Epithelial cell of proximal tubule (primary cell): ENCODE measurements around the gene ARHGAP19. TPM values are rescaled to one million over a fixed set of nuclear protein-coding genes. Genes with fewer than 3 reads are reported as not detected.

Experiments
- DNase-seq: peaks from one replicate; pipeline ENCODE4 v3.0.0-alpha.2; 2011; ENCODE audit warnings: low read depth
- H3K4me3 ChIP-seq: 2 replicates; pipeline ENCODE4 v1.5.1; 2011; ENCODE audit warnings: low read depth, mild to moderate bottlenecking, low read length
- CTCF ChIP-seq: conservative IDR thresholded peaks from 2 replicates; pipeline ENCODE4 v1.5.1; 2012; ENCODE audit warnings: low read depth, mild to moderate bottlenecking, low read length
- total RNA-seq: library from RNA; depleted of rRNA; stranded (reverse); fragments of >200 nt; gene quantifications from 2 replicates; pipeline ENCODE4 v1.2.3, GENCODE V29; 2015

Gene ARHGAP19
- total RNA-seq, 1 donor from 2014 or later = 8.8 TPM

GRCh38 chr10:97178074-97178473 lies 114.4 kb downstream of the ARHGAP19 start:
- H3K4me3 ChIP-seq = no peak overlapping the region
- DNase-seq = no peak
- no peak for TF ChIP-seq CTCF

GRCh38 chr10:97176226-97176625 lies 116.2 kb downstream of the ARHGAP19 start:
- TF ChIP-seq CTCF = no peak
- no peak overlapping the region for H3K4me3 ChIP-seq
- no peak for DNase-seq

- no peak for DNase-seq
- no peak for TF ChIP-seq CTCF
- H3K4me3 ChIP-seq = no peak overlapping the region
Observed at GRCh38 chr10:97175586-97175985, 116.9 kb downstream of the ARHGAP19 start.

- no peak overlapping the region for H3K4me3 ChIP-seq
- no peak for DNase-seq
- TF ChIP-seq CTCF = no peak
Observed at GRCh38 chr10:97174941-97175340, 117.5 kb downstream of the ARHGAP19 start.

- no peak for DNase-seq
- no peak overlapping the region for H3K4me3 ChIP-seq
- no peak for TF ChIP-seq CTCF
Observed at GRCh38 chr10:97174276-97174775, 118.1 kb downstream of the ARHGAP19 start.

- no peak for DNase-seq
- H3K4me3 ChIP-seq = no peak overlapping the region
- no peak for TF ChIP-seq CTCF
Observed at GRCh38 chr10:97173036-97173435, 119.4 kb downstream of the ARHGAP19 start.

Other genes with a start within 250 kb of the ARHGAP19 start
- gene SLIT1, start 106.7 kb downstream of the ARHGAP19 start, total RNA-seq = under 0.01 and 0.12 TPM in 2 replicates
- 1.1 and 1.2 TPM in 2 replicates for gene FRAT1, start 26.6 kb upstream of the ARHGAP19 start, total RNA-seq
- gene FRAT2, start 42.1 kb upstream of the ARHGAP19 start, total RNA-seq = 6.3 and 11.4 TPM in 2 replicates
- gene RRP12, start 108.7 kb upstream of the ARHGAP19 start, total RNA-seq = 23.5 and 46.3 TPM in 2 replicates
- 629 and 772 TPM in 2 replicates for gene PGAM1, start 133.6 kb upstream of the ARHGAP19 start, total RNA-seq
- gene EXOSC1, start 153.4 kb upstream of the ARHGAP19 start, total RNA-seq = 34.2 and 65.3 TPM in 2 replicates
- 44.7 and 78.0 TPM in 2 replicates for gene ZDHHC16, start 153.5 kb upstream of the ARHGAP19 start, total RNA-seq
- gene MMS19, start 205.8 kb upstream of the ARHGAP19 start, total RNA-seq = 103 and 108 TPM in 2 replicates
- 21.6 and 23.6 TPM in 2 replicates for gene UBTD1, start 206.3 kb upstream of the ARHGAP19 start, total RNA-seq